Ascending aorta (tissue), 2 donors: ENCODE measurements around the gene EGFL7. TPM values are rescaled to one million over a fixed set of nuclear protein-coding genes. Genes with fewer than 3 reads are reported as not detected.

ENCODE experiments used
- DNase-seq, 2 donors: peaks; one replicate each; pipeline ENCODE4 v3.0.0-alpha.2; 2019; ENCODE audit warnings: low spot score in 2 of 2
- H3K27ac ChIP-seq, 2 donors: fragments of 200-600 bp; sonication (generic); one replicate each; pipeline ENCODE4 v1.5.1; 2016 to 2017; ENCODE audit warnings: mild to moderate bottlenecking in 1 of 2
- H3K27me3 ChIP-seq: fragments of 200-600 bp; sonication (generic); one replicate; pipeline ENCODE4 v1.5.1; 2017
- H3K36me3 ChIP-seq, 2 donors: fragments of 200-600 bp; sonication (generic); one replicate each; pipeline ENCODE4 v1.5.1; 2016
- H3K4me1 ChIP-seq, 2 donors: fragments of 200-600 bp; sonication (generic); one replicate each; pipeline ENCODE4 v1.5.1; 2016 to 2017; ENCODE audit warnings: mild to moderate bottlenecking in 1 of 2
- H3K4me3 ChIP-seq, 2 donors: fragments of 200-600 bp; sonication (generic); one replicate each; pipeline ENCODE4 v1.5.1; 2016 to 2017; ENCODE audit warnings: mild to moderate bottlenecking in 1 of 2
- H3K9me3 ChIP-seq, 2 donors: fragments of 200-600 bp; sonication (generic); one replicate each; pipeline ENCODE4 v1.5.1; 2016
- intact Hi-C: fragments of 100-400 bp; cut with DNase I; formaldehyde crosslinking; loops from one replicate; pipeline ENCODE4 v1.15.1; 2023
- total RNA-seq: library from RNA; depleted of rRNA; stranded (reverse); fragments of >200 nt; gene quantifications from one replicate; pipeline ENCODE4 v1.1.0, GENCODE V29; 2016
- TF ChIP-seq, protein P1 (sequence below), 3 experiments: fragments of 200-600 bp in 2 of 3; fragments of 450-650 bp in 1 of 3; sonication (generic) in 2 of 3; IDR thresholded peaks; one replicate each; pipeline ENCODE4 v1.5.1; 2016 to 2019; ENCODE audit warnings: antibody characterized with exemption in 3 of 3, mild to moderate bottlenecking in 1 of 3, moderate library complexity in 1 of 3

Gene EGFL7
- total RNA-seq, 1 donor from 2014 or later = 443 TPM

DNA sequence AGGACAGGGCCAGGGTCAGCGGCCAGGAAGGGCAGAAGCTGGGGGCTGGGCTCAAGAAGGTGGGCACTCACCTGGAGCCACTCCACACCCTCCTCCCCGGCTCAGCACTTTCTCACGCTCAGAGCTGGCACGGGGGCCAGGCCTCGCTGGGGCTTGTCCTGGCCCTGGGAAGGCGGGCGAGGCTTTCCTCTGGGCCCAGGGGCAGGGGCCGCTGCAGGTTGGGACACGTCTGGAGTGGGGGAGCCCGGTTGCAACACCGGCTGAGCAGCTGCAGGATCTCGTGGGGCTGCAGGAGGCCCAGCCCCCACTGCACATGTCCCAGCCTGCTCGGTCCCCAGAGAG, 38.9 kb upstream of the EGFL7 start:
- H3K36me3 ChIP-seq = no peaks in the 10 kb centered on the region
- no peaks in the 10 kb centered on the region for H3K9me3 ChIP-seq
- DNase-seq = no peak
- intact Hi-C loops = loop anchor here (2.0 kb wide), 1 partner anchor 79 kb away; no protein-coding TSS in a partner anchor
- H3K4me3 ChIP-seq = no peak overlapping the region
- H3K27ac ChIP-seq = no peak overlapping the region
- H3K4me1 ChIP-seq = peaks cover 16 to 25% of the 10 kb centered on the region in 2 donors
- no peaks in the 10 kb centered on the region for H3K27me3 ChIP-seq
- TF ChIP-seq, protein P1, sequence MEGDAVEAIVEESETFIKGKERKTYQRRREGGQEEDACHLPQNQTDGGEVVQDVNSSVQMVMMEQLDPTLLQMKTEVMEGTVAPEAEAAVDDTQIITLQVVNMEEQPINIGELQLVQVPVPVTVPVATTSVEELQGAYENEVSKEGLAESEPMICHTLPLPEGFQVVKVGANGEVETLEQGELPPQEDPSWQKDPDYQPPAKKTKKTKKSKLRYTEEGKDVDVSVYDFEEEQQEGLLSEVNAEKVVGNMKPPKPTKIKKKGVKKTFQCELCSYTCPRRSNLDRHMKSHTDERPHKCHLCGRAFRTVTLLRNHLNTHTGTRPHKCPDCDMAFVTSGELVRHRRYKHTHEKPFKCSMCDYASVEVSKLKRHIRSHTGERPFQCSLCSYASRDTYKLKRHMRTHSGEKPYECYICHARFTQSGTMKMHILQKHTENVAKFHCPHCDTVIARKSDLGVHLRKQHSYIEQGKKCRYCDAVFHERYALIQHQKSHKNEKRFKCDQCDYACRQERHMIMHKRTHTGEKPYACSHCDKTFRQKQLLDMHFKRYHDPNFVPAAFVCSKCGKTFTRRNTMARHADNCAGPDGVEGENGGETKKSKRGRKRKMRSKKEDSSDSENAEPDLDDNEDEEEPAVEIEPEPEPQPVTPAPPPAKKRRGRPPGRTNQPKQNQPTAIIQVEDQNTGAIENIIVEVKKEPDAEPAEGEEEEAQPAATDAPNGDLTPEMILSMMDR (IDR thresholded peaks at IDR 0.05) = no peak

DNA sequence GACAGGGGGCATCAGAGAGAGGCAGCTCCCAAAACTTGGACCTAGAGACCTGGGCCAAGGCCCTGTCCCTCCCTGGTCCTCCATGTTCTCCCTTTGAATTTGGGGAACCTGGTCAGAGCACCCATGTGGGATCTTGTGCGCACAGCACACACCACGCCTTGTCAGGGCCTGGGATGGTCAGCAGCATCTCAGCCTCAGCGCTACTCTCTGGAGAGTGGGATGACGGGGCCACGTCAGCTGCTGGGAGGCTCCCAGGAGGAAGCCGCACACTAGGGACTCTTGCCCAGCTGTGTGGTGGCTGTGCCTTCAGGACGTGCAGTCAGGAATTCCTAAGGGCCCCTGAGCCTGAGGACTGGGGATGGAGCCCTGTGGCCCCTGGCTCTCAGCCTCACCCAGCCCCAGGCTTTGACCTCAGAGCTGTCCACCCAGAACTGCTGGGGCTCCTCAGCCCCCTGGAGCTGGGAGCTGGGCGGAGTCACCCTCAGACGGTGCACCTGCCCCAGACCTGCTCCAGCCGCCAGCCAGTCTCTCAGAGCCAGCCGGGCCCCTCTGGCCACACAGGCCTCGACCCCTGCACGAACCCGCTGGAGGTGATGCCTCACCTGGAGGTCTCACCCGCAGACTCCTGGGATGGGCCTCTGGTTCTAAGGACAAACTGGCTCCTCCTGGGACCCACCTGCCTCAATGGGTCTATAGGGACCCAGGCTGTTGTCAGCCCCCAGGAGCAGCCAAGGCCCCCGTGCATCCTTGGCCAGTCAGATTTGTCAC, 38.3 kb upstream of the EGFL7 start:
- intact Hi-C loops = loop anchor here (2.0 kb wide), 1 partner anchor 80 kb away; no protein-coding TSS in a partner anchor
- H3K27ac ChIP-seq = no peak overlapping the region
- H3K36me3 ChIP-seq = no peaks in the 10 kb centered on the region
- TF ChIP-seq, protein P1 (IDR thresholded peaks at IDR 0.05) = no peak
- H3K27me3 ChIP-seq = no peaks in the 10 kb centered on the region
- no peaks in the 10 kb centered on the region for H3K9me3 ChIP-seq
- DNase-seq = no peak
- H3K4me1 ChIP-seq = peaks cover 16 to 22% of the 10 kb centered on the region in 2 donors
- H3K4me3 ChIP-seq = no peak overlapping the region

DNA sequence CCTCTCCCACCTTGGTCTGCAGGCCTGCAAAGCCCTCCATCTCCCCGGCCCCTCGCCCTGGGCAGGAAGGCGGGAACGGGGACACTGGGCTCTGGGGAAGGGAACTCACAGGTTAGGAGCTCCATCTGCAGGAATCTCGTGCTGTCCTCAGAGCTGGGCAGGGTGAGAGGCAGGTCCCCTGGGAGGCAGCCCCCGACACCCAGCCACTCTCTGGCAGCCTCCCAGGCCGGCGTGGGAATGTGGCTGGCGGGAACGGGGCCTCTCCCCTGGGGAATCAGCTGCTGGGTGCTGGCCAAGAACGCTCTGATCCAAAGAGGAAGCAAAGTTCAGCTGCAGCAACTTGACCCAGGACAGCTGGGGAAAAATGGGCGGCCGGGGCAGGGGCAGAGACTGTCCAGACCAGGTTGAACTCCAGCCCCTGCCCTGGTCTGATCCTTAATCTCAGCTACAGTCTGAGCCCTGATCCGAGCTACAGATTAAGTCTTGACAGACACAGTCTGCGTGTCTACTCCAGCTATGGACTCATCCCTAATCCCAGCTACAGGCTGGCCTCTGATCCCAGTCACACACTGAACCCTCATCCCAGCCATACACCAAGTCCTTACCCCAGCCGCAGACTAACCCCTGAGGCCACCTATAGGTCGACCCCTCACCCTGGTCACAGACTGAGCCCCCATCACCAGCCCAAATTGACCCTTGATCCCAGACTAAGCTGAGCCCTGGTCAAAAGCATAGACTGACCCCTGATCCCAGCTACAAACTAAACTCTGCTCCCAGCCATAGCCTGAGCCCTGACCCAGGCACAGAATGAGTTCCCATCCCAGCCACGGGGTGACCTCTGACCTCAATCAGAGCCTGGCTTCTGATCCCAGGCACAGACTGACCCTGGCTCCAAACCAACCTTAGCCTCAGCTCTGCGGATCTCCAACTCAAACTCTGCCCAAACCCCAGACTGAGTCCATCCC, 37.3 kb upstream of the EGFL7 start:
- intact Hi-C loops = loop anchor here (2.0 kb wide), 1 partner anchor 81 kb away; no protein-coding TSS in a partner anchor
- Histone ChIP-seq H3K9me3 (no peaks in the 10 kb centered on the region), H3K36me3 (no peaks in the 10 kb centered on the region), H3K4me1 (peaks cover 16 to 22% of the 10 kb centered on the region in 2 donors), H3K27ac (peak overlapping the region; percentile 50 to 53), H3K27me3 (no peaks in the 10 kb centered on the region), H3K4me3 (no peak overlapping the region)
- DNase-seq = peak in 1 of 2 donors; percentile 84
- TF ChIP-seq, protein P1 (IDR thresholded peaks at IDR 0.05) = peak; percentile 18 to 65 (median 20)

DNA sequence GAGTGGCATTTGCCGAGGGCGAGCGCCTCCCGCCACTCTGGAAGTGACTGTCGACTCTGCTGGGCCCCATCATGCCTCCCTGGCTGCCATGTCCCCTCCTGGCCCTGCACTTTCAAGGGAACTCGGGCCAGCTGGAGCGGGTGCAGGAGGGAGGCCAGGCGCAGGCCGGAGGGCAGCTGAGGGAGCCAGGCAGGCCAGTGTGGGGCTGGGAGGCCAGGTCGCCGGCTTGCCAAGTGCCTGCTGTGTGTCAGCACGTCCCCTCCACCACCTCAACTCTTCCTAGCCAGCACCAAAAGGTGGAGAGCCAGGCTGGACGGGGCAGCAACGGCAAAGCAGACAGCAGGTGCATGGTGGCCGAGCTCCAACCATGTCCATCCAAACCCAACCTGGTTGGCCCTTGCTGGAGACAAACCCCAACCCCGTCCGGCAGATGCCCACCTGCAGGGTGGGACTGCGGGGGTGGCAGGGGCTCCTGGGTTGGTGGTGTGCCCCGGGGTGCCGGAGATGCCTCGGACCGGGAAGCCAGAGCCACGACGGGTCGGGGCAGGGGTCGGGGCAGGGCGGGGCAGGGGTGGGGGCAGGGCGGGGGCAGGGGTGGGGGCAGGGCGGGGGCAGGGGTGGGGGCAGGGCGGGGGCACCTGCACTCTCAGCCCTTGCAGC, 36.5 kb upstream of the EGFL7 start:
- H3K27ac ChIP-seq = peak overlapping the region; percentile 50 to 53
- intact Hi-C loops = no loop called here
- H3K4me1 ChIP-seq = peaks cover 16 to 22% of the 10 kb centered on the region in 2 donors
- no peaks in the 10 kb centered on the region for H3K27me3 ChIP-seq
- H3K4me3 ChIP-seq = no peak overlapping the region
- TF ChIP-seq, protein P1 (IDR thresholded peaks at IDR 0.05) = no peak
- no peak for DNase-seq
- H3K36me3 ChIP-seq = no peaks in the 10 kb centered on the region
- H3K9me3 ChIP-seq = no peaks in the 10 kb centered on the region
